Smooth muscle cell (in vitro differentiated cells): Measurements from ENCODE around the gene STX10. TPM values are rescaled to one million over a fixed set of nuclear protein-coding genes. Genes with fewer than 3 reads are reported as not detected.

Experiments used
- DNase-seq: peaks from one replicate; lab custom pipeline; 2025; ENCODE audit not compliant: unreplicated experiment; lab: John Stamatoyannopoulos, UW
- H2AFZ ChIP-seq: fragments of 200-600 bp; sonication (generic); 2 replicates; pipeline ENCODE4 v1.6.0; 2016; ENCODE audit warnings: antibody characterized with exemption, low read depth, mild to moderate bottlenecking
- H3F3A ChIP-seq: fragments of 200-600 bp; sonication (generic); 2 replicates; pipeline ENCODE4 v1.6.0; 2017; ENCODE audit warnings: antibody characterized with exemption, low read depth
- H3K27ac ChIP-seq: fragments of 200-600 bp; sonication (generic); 2 replicates; pipeline ENCODE4 v1.5.1; 2016; ENCODE audit warnings: low read depth, mild to moderate bottlenecking
- H3K27me3 ChIP-seq: fragments of 200-600 bp; sonication (generic); 2 replicates; pipeline ENCODE4 v1.6.1; 2016; ENCODE audit warnings: low read depth, mild to moderate bottlenecking
- H3K36me3 ChIP-seq: fragments of 200-600 bp; sonication (generic); 2 replicates; pipeline ENCODE4 v1.5.1; 2016; ENCODE audit warnings: low read depth
- H3K4me1 ChIP-seq: fragments of 200-600 bp; sonication (generic); 2 replicates; pipeline ENCODE4 v1.5.1; 2016; ENCODE audit warnings: low read depth
- H3K4me2 ChIP-seq: fragments of 200-600 bp; sonication (generic); 2 replicates; pipeline ENCODE4 v1.6.0; 2016; ENCODE audit warnings: mild to moderate bottlenecking
- H3K4me3 ChIP-seq: fragments of 200-600 bp; sonication (generic); 2 replicates; pipeline ENCODE4 v1.5.1; 2016; ENCODE audit warnings: mild to moderate bottlenecking
- H3K79me2 ChIP-seq: fragments of 200-600 bp; sonication (generic); 2 replicates; pipeline ENCODE4 v1.6.0; 2016; ENCODE audit warnings: low read depth, mild to moderate bottlenecking
- H3K9ac ChIP-seq: fragments of 200-600 bp; sonication (generic); 2 replicates; pipeline ENCODE4 v1.6.0; 2016; ENCODE audit warnings: low read depth
- H3K9me3 ChIP-seq: fragments of 200-600 bp; sonication (generic); replicated peaks from 2 replicates; pipeline ENCODE4 v1.5.1; 2016; ENCODE audit warnings: low read depth
- H4K20me1 ChIP-seq: fragments of 200-600 bp; sonication (generic); 2 replicates; pipeline ENCODE4 v1.6.0; 2016; ENCODE audit warnings: low read depth
- CTCF ChIP-seq: fragments of 200-600 bp; sonication (generic); IDR thresholded peaks from 2 replicates; pipeline ENCODE4 v1.5.1; 2017; ENCODE audit warnings: borderline replicate concordance, mild to moderate bottlenecking, antibody characterized with exemption; ENCODE audit not compliant: insufficient read depth, poor library complexity, severe bottlenecking
- WGBS: methylation state at CpG from one replicate; pipeline ENCODE4 v1.1.7; 2016; ENCODE audit warnings: low lambda C conversion rate; 5-methylcytosine and 5-hydroxymethylcytosine counted together
- polyA plus RNA-seq: library from polyadenylated mRNA; unstranded; fragments of >200 nt; fragmentation: Nextera tagmentation; extraction: Ambion mirVana; gene quantifications from 2 replicates; pipeline ENCODE4 v1.2.1, GENCODE V29; 2016
- total RNA-seq: library from RNA; depleted of rRNA; stranded (reverse); fragments of >200 nt; gene quantifications from 2 replicates; pipeline ENCODE4 v1.2.3, GENCODE V29; 2014

Gene STX10
- total and polyA plus RNA-seq, 2 experiments from 2014 or later: 59.6 to 69.1 TPM

DNA sequence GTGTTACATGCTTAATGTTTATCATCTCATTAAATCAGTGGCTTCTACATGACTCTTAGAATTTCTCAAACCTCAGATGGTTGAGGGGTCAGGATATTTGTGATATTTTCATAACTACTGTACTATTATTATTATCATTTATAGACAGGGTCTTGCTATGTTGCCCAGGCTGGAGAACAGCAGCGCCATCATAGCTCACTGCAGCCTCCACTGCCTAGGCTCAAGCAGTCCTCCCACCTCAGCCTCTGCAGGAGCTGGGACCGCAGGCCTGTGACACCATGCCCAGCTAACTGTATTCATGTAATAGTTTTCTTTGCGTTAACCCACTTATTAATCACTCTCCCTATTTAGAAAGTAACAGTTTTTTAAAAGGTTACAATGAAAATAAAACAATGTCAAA lies 9.5 kb upstream of the STX10 start:
- no peak for DNase-seq
- H3F3A ChIP-seq: peaks cover 29% of the 10 kb centered on the region
- WGBS: 95% methylated on average over 3 of the region's 3 CpGs
- peaks cover 7% of the 10 kb centered on the region for H4K20me1 ChIP-seq
- H3K27me3 ChIP-seq: no peaks in the 10 kb centered on the region
- H3K79me2 ChIP-seq: no peaks in the 10 kb centered on the region
- no peaks in the 10 kb centered on the region for H3K9me3 ChIP-seq
- no peak for TF ChIP-seq CTCF
- H3K36me3 ChIP-seq: no peaks in the 10 kb centered on the region
- no peak overlapping the region for H3K4me3 ChIP-seq
- no peak overlapping the region for H3K9ac ChIP-seq
- peaks cover 31% of the 10 kb centered on the region for H3K4me1 ChIP-seq
- H2AFZ ChIP-seq: no peak overlapping the region
- no peak overlapping the region for H3K27ac ChIP-seq
- H3K4me2 ChIP-seq: no peak overlapping the region

GRCh38 chr19:13155472-13156359 lies 5.5 kb upstream of the STX10 start:
- H3K4me3 ChIP-seq: peak overlapping the region; percentile 98
- 3% methylated on average over 46 of the region's 55 CpGs for WGBS
- peak; percentile 79 for DNase-seq
- H3K4me1 ChIP-seq: peaks cover 8% of the 10 kb centered on the region
- H3K4me2 ChIP-seq: peak overlapping the region; percentile 94
- no peaks in the 10 kb centered on the region for H3K27me3 ChIP-seq
- H3K9me3 ChIP-seq: no peaks in the 10 kb centered on the region
- H3F3A ChIP-seq: peaks cover 24% of the 10 kb centered on the region
- no peak overlapping the region for H2AFZ ChIP-seq
- no peak for TF ChIP-seq CTCF
- H3K27ac ChIP-seq: peak overlapping the region; percentile 97
- H4K20me1 ChIP-seq: peaks cover 25% of the 10 kb centered on the region
- H3K79me2 ChIP-seq: peaks cover 12% of the 10 kb centered on the region
- H3K36me3 ChIP-seq: no peaks in the 10 kb centered on the region
- H3K9ac ChIP-seq: peak overlapping the region; percentile 99

GRCh38 chr19:13154911-13155471 lies 4.8 kb upstream of the STX10 start:
- Histone ChIP-seq H3K27ac (peak overlapping the region; percentile 97), H3K27me3 (no peaks in the 10 kb centered on the region), H2AFZ (no peak overlapping the region), H3K4me2 (peak overlapping the region; percentile 94), H3K4me1 (peaks cover 8% of the 10 kb centered on the region), H3K9ac (peak overlapping the region; percentile 99), H3F3A (peaks cover 20% of the 10 kb centered on the region), H3K4me3 (peak overlapping the region; percentile 98), H3K79me2 (peaks cover 12% of the 10 kb centered on the region), H4K20me1 (peaks cover 25% of the 10 kb centered on the region), H3K36me3 (no peaks in the 10 kb centered on the region), H3K9me3 (no peaks in the 10 kb centered on the region)
- DNase-seq: peak; percentile 22
- 2% methylated on average over 24 of the region's 24 CpGs for WGBS
- no peak for TF ChIP-seq CTCF
